GM21825 (cell line): ENCODE results near the gene SERTAD2.
A peak's percentile ranks its signal among the peaks of the same experiment; 100 is the strongest.

ENCODE experiments used
- ATAC-seq: cut with Tn5 transposase; IDR thresholded peaks from one replicate; pipeline ENCODE4 v1.9.1; 2021; ENCODE audit warnings: mild to moderate bottlenecking, moderate library complexity; ENCODE audit not compliant: unreplicated experiment

SERTAD2 gene

DNA sequence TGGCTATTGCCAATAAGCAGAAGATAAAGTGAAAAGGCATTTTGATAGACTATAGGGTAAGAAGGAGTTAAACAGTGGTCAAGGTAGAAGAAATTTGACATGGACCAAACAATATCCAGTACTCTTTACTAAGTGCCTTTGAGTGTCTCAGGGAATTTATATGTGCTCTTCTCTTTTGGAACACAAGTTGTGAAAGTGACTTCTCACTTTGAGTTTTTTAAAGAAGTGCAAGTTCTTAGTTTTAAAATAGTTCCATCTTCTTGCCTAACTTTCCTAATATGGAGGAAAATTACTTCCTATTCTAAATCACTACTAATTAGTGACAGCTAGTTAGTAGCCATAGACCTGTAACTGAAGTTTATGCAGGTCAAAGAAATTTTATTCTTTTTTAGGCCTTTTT lies 66.2 kb downstream of the SERTAD2 start:
- ATAC-seq, result no peak

DNA sequence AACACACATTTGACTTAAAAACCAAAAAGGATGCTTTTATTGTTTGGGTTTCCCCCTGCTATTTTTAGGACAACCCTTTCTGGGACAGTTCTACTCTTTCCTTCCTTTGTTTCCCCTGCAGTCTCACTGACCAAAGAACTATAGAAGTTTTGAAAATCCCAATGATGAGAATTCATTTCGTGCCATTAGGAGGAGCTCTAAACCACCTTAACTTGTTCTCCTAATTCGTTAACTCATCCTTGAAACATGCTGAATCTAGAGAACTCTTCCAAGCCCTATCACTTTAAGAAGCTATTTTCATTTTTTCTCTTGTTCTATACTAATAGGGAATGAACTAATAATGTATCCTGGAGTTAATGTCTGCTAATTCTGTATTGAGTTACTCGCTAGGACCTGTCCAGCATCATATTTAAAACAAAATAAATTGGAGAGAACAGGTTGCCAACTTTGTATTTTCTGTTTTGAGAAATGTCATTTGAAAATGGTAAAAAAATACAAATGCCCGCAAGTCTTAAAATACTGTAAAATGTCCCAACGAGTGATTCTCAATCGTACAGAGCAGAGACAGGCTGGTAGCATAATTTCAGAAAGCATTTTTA lies 66.7 kb downstream of the SERTAD2 start:
- no peak for ATAC-seq

GRCh38 chr2:64586054-64586453 lies 67.7 kb downstream of the SERTAD2 start:
- ATAC-seq, result peak; percentile 41

DNA sequence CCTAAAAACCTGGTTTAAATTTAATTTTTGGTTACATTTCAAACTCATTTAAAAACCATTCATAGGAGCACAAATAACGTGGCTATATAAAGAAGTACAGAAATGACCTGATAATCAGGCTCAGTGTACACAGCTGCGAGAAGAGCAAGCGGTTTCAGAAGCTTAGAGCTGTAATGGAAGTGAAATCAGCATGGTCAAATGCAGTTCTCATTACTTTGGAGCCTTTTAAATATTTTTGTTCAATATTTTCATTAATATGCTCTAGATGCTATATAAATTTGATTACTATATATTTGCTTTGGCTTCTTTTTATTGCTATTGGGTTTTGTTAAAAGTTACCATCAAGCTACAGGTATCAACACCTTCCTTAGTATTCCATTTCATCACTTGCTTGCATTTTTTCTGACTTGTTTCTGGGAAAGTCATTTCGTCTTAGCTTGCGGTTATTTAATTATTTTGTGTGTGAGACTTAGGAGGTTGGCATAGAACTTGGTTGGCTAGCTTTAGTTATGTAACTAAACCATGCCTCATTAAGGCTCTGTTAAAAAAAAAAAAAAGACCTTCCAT lies 70.9 kb downstream of the SERTAD2 start:
- ATAC-seq, result peak; percentile 72

GRCh38 chr2:64581777-64582539 lies 71.8 kb downstream of the SERTAD2 start:
- ATAC-seq, result no peak
